Heart left ventricle (tissue), 16 donors: ENCODE results near the gene SCEL. TPM values are rescaled to one million over a fixed set of nuclear protein-coding genes. Genes with fewer than 3 reads are reported as not detected.

Experiments used
- ATAC-seq, 4 donors: fragments of 200-7000 bp; cut with Tn5 transposase; one replicate each; pipeline ENCODE4 v1.9.1; 2020 to 2022; ENCODE audit warnings: moderate library complexity in 4 of 4, mild to moderate bottlenecking in 3 of 4, moderate number of reproducible peaks in 1 of 4
- DNase-seq, 5 donors: peaks; one replicate each; pipeline ENCODE4 v3.0.0-alpha.2; 2020
- H3K27ac ChIP-seq, 12 donors: fragments of 200-600 bp; sonication (generic) in 4 of 12; one replicate each; pipeline versions ENCODE4 v1.5.0 to v1.8.0; 2016 to 2022; ENCODE audit warnings: mild to moderate bottlenecking in 2 of 12
- H3K27me3 ChIP-seq, 9 donors: fragments of 200-600 bp; sonication (generic) in 2 of 9; one replicate each; pipeline versions ENCODE4 v1.5.1 to v1.8.0; 2016 to 2022; ENCODE audit warnings: mild to moderate bottlenecking in 3 of 9
- H3K36me3 ChIP-seq, 9 donors: fragments of 200-600 bp; sonication (generic) in 2 of 9; one replicate each; pipeline versions ENCODE4 v1.5.0 to v1.8.0; 2018 to 2022; ENCODE audit warnings: mild to moderate bottlenecking in 2 of 9
- H3K4me1 ChIP-seq, 12 donors: fragments of 200-600 bp; sonication (generic) in 4 of 12; one replicate each; pipeline versions ENCODE4 v1.5.0 to v1.8.0; 2016 to 2022; ENCODE audit warnings: mild to moderate bottlenecking in 3 of 12
- H3K4me3 ChIP-seq, 12 donors: fragments of 200-600 bp; sonication (generic) in 4 of 12; one replicate each; pipeline versions ENCODE4 v1.5.0 to v1.8.0; 2017 to 2022; ENCODE audit warnings: mild to moderate bottlenecking in 9 of 12, moderate library complexity in 4 of 12
- H3K9me3 ChIP-seq, 12 donors: fragments of 200-600 bp; sonication (generic) in 4 of 12; one replicate each; pipeline versions ENCODE4 v1.5.0 to v1.8.0; 2016 to 2022; ENCODE audit warnings: mild to moderate bottlenecking in 1 of 12
- CTCF ChIP-seq, 12 donors: fragments of 200-600 bp; sonication (generic) in 4 of 12; IDR thresholded peaks; one replicate each; pipeline versions ENCODE4 v1.5.0 to v1.8.0; 2018 to 2022; ENCODE audit warnings: antibody characterized with exemption in 12 of 12, mild to moderate bottlenecking in 5 of 12
- POLR2A ChIP-seq, 2 donors: fragments of 450-650 bp; IDR thresholded peaks; one replicate each; pipeline ENCODE4 v1.6.1; 2017; ENCODE audit warnings: antibody characterized with exemption in 2 of 2, mild to moderate bottlenecking in 2 of 2, moderate library complexity in 2 of 2
- WGBS, 4 donors: extraction: QIAGEN DNeasy Blood & Tissue Kit in 2 of 4; methylation state at CpG; one replicate each; pipeline versions ENCODE4 v1.1.5 to v1.1.7; 2013 to 2018; 5-methylcytosine and 5-hydroxymethylcytosine counted together
- intact Hi-C, 10 donors: fragments of 100-400 bp; cut with DNase I; formaldehyde crosslinking; loops; one replicate each; pipeline versions ENCODE4 v1.11.1 to v1.14.2; 2022
- polyA plus RNA-seq, 2 donors: library from polyadenylated mRNA; stranded (reverse); fragments of 200-250 nt; gene quantifications; one replicate each; pipeline ENCODE4 v1.2.3, GENCODE V29; 2013
- total RNA-seq, 9 donors: library from RNA; depleted of rRNA in 2 of 9; stranded (reverse); fragments of >200 nt in 2 of 9; fragmentation: NEBNext Ultra II Directional in 3 of 9; extraction: Animal tissue kit (Norgen Biotek cat#: 25700) in 3 of 9; gene quantifications; one replicate each; pipeline versions ENCODE4 v1.1.0 to v1.2.4, GENCODE V29; 2016 to 2023
- donor health status: ischemic (EF 13 %, LVEDD 7.1; RV severe dilation, severe dysfunction).
- donor health status: healthy with polysubstance abuse.
- donor health status: DM: no; HTN: yes; CAD: no.
- donor health status: DM: no; HTN: no; CAD: no.
- donor health status: ischemic (EF 25% LVEDD 6.9; RV normal size, moderate dysfunction).
- donor health status: ischemic (EF 25% LVEDD 5.7; RV mildly dilated, moderate dysfunction).
- donor health status: healthy.
- donor health status: DM: yes; HTN: yes; CAD: no.
- donor health status: ischemic (EF 35%, LVEDD 5.7; RV mildly dilated, moderate dysfunction).
- donor health status: nonischemic (EF 11% LVEDD 7.7; RV severe dilation, severe dysfunction).
- donor health status: DM: yes; HTN: yes; CAD: no.
- donor health status: PGD.
- donor health status: ischemic (EF 29% LVEDD 5.4; RV normal size, mild dysfunction).
- donor health status: nonischemic (EF 23%, LVEDD 6.1; RV moderate dilation, normal function).

The SCEL gene
- total and polyA plus RNA-seq, 11 donors: 0.04 to 2.0 TPM; not detected in 9

DNA sequence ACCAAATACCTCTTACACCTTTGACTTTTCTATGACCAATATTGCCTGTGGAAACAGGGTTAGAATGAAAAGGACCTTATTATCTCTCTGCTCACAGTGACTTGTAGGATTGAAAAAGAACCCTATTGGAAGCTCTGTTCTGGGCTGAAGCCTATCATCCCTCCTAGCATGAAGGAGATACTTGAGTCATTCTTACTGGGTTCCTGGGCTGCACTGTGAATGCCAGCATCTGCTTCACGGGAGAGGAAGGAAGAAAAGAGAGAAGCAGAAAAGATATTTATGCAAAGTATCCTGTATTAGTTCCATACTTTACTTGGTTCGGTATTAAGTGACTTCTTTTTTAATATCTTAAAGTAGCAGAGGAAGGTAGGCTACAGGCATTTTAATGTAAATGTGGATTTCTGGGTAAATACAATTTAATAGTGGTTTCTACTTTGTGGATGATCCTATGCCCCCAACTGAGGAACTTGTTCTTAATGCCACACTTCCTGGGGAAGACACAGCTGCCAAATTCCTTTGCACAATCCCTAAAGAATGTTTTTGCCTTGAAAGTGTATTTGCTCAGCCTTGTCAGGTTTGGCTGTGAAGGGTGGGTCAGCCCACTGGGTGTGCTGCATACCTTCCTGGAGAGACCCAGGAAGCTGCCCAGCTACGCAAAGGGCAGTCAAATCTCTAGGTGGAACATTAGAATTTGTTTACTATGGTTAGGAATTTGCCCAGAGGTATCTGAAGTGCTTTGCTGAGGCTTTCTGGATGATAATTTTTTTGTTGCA, 13.7 kb upstream of the SCEL start:
- Histone ChIP-seq H3K9me3 (no peaks in the 10 kb centered on the region), H3K36me3 (no peaks in the 10 kb centered on the region), H3K27me3 (no peaks in the 10 kb centered on the region), H3K27ac (no peak overlapping the region), H3K4me3 (no peak overlapping the region), H3K4me1 (no peaks in the 10 kb centered on the region)
- ATAC-seq: no peak
- WGBS, 4 donors: 43 to 49% (median 43%) methylated on average over 3 of the region's 3 CpGs
- intact Hi-C loops: no loop called here
- DNase-seq: no peak
- TF ChIP-seq CTCF (IDR thresholded peaks at IDR 0.05) (no peak), POLR2A (IDR thresholded peaks at IDR 0.05) (no peak)

DNA sequence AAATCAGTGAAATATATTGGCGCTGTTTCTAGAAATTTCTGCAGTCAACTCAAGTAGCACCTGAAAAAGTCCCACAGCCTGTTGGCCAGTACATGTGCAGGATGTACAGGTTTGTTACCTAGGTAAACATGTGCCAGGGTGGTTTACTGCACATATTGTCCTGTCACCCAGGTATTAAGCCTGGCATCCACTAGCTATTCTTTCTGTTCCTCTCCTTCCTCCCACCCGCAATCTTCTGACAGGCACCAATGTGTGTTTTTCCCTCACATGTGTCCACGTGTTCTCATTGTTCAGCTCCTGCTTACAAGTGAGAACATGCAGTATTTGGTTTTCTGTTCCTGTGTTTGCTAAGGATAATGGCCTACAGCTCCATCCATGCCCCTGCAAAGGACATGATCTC, 13.1 kb upstream of the SCEL start:
- Histone ChIP-seq H3K4me3 (no peak overlapping the region), H3K9me3 (no peaks in the 10 kb centered on the region), H3K36me3 (no peaks in the 10 kb centered on the region), H3K27me3 (no peaks in the 10 kb centered on the region), H3K27ac (no peak overlapping the region), H3K4me1 (no peaks in the 10 kb centered on the region)
- ATAC-seq: no peak
- DNase-seq: no peak
- TF ChIP-seq POLR2A (IDR thresholded peaks at IDR 0.05) (no peak), CTCF (IDR thresholded peaks at IDR 0.05) (no peak)
- intact Hi-C loops: no loop called here
- 96 to 99% (median 98%) methylated on average over 3 of the region's 3 CpGs for WGBS, 4 donors

DNA sequence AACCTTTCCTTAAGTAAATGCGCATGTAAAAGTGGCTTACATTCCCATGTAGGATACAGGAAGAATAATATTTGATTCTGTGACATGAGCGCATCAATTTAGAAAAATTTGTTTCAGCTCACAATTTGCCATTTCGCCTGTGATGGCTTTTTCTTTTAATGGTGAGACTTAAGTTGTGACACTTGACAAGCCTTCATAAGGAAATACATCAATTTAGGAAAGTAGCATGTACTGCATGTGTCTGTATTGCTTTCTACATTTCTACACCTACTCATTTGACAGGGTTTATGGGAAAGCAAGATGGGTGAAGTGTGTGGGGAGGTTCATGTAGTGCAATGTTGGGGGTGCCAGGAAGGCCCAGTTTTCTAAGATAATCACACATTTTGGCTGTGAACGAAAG, 12.1 kb upstream of the SCEL start:
- no peak overlapping the region for H3K4me3 ChIP-seq
- no peaks in the 10 kb centered on the region for H3K4me1 ChIP-seq
- no peak for TF ChIP-seq CTCF (IDR thresholded peaks at IDR 0.05)
- no peak overlapping the region for H3K27ac ChIP-seq
- H3K9me3 ChIP-seq: no peaks in the 10 kb centered on the region
- DNase-seq: no peak
- 92 to 99% (median 94%) methylated on average over 4 of the region's 4 CpGs for WGBS, 4 donors
- H3K27me3 ChIP-seq: no peaks in the 10 kb centered on the region
- H3K36me3 ChIP-seq: no peaks in the 10 kb centered on the region
- intact Hi-C loops: no loop called here
- no peak for ATAC-seq

DNA sequence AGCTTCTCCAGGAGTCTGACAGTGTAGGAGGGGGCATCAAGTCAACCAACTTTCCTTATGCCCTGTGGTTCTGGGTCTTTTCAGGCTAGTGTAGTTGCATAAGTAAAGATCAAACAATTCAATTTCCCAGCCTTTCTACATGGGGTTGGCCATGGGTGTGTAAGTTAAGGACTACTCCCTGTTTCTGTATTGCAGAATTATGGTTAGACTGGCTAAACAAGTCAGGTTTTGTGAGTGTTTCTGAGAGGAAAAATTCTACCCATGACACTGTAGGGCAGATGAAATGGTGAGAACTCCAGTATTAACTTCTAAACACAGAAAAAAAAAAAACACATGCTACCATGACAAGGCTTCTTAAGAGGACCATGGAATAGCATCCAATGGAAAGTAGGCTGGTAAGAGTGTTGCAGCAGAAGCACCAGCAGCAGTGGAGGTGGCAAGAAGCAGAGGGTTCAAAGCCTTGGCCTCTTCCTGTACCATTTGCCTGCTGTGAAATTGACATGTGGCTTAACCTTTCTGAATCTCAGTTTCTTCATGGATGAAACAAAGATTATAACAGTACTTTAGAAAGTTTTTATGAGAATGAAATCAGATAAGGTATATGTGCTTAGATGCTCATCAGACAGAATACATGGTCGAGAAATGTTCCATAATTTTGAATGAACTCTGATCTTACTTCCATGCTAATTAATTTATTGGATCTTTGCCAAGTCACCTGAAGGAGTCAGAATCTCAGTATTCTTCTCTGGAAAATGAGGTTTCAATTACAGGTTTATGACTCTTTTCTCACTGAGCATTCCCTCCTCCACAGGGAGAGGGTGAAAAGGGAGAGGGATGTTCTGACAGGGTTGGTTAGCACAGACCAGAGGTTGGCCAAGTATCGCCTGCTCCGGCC, 11.4 kb upstream of the SCEL start:
- H3K4me1 ChIP-seq: no peaks in the 10 kb centered on the region
- no peaks in the 10 kb centered on the region for H3K27me3 ChIP-seq
- ATAC-seq (no peak), DNase-seq (no peak)
- no peak overlapping the region for H3K4me3 ChIP-seq
- WGBS, 4 donors: 89 to 92% (median 90%) methylated on average over 3 of the region's 3 CpGs
- no peaks in the 10 kb centered on the region for H3K9me3 ChIP-seq
- intact Hi-C loops: no loop called here
- no peaks in the 10 kb centered on the region for H3K36me3 ChIP-seq
- no peak overlapping the region for H3K27ac ChIP-seq
- TF ChIP-seq POLR2A (IDR thresholded peaks at IDR 0.05): no peak
